Measurements from ENCODE around the gene RERE.

DNA sequence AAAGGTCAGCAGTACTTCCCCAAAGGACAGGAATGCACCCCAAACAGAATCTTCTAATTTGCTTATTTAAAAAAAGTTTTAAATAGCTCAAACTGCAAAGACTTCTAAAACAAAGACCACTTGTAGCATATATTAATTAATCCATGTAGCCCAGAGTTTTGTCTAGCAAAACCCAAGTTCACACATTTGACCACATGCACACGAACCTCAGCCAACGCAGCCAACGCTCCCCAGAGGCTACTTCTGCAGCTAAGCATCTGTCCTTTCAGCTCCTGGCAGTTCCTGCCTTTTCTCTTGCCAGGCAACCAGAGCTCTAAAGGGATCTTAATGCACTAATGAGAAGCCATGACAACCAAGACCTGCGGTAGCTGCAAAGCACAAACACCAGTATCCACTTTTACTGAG is 89.6 kb downstream of the RERE start:
- TF ChIP-seq EP300 (IDR thresholded peaks at IDR 0.05; ENCODE audit: borderline replicate concordance), result no peak
- no peak for TF ChIP-seq REST (IDR thresholded peaks at IDR 0.05; ENCODE audit: low read depth)
- no peak for TF ChIP-seq EGR1 (IDR thresholded peaks at IDR 0.05)

Data from Ishikawa (cell line).